Smooth muscle cell (in vitro differentiated cells): ENCODE measurements around the gene FOXP1. TPM values are rescaled to one million over a fixed set of nuclear protein-coding genes. Genes with fewer than 3 reads are reported as not detected.

Experiments
- DNase-seq: peaks from one replicate; lab custom pipeline; 2025; ENCODE audit not compliant: unreplicated experiment; lab: John Stamatoyannopoulos, UW
- H2AFZ ChIP-seq: fragments of 200-600 bp; sonication (generic); 2 replicates; pipeline ENCODE4 v1.6.0; 2016; ENCODE audit warnings: antibody characterized with exemption, low read depth, mild to moderate bottlenecking
- H3F3A ChIP-seq: fragments of 200-600 bp; sonication (generic); 2 replicates; pipeline ENCODE4 v1.6.0; 2017; ENCODE audit warnings: antibody characterized with exemption, low read depth
- H3K27ac ChIP-seq: fragments of 200-600 bp; sonication (generic); 2 replicates; pipeline ENCODE4 v1.5.1; 2016; ENCODE audit warnings: low read depth, mild to moderate bottlenecking
- H3K27me3 ChIP-seq: fragments of 200-600 bp; sonication (generic); 2 replicates; pipeline ENCODE4 v1.6.1; 2016; ENCODE audit warnings: low read depth, mild to moderate bottlenecking
- H3K36me3 ChIP-seq: fragments of 200-600 bp; sonication (generic); 2 replicates; pipeline ENCODE4 v1.5.1; 2016; ENCODE audit warnings: low read depth
- H3K4me1 ChIP-seq: fragments of 200-600 bp; sonication (generic); 2 replicates; pipeline ENCODE4 v1.5.1; 2016; ENCODE audit warnings: low read depth
- H3K4me2 ChIP-seq: fragments of 200-600 bp; sonication (generic); 2 replicates; pipeline ENCODE4 v1.6.0; 2016; ENCODE audit warnings: mild to moderate bottlenecking
- H3K4me3 ChIP-seq: fragments of 200-600 bp; sonication (generic); 2 replicates; pipeline ENCODE4 v1.5.1; 2016; ENCODE audit warnings: mild to moderate bottlenecking
- H3K79me2 ChIP-seq: fragments of 200-600 bp; sonication (generic); 2 replicates; pipeline ENCODE4 v1.6.0; 2016; ENCODE audit warnings: low read depth, mild to moderate bottlenecking
- H3K9ac ChIP-seq: fragments of 200-600 bp; sonication (generic); 2 replicates; pipeline ENCODE4 v1.6.0; 2016; ENCODE audit warnings: low read depth
- H3K9me3 ChIP-seq: fragments of 200-600 bp; sonication (generic); replicated peaks from 2 replicates; pipeline ENCODE4 v1.5.1; 2016; ENCODE audit warnings: low read depth
- H4K20me1 ChIP-seq: fragments of 200-600 bp; sonication (generic); 2 replicates; pipeline ENCODE4 v1.6.0; 2016; ENCODE audit warnings: low read depth
- CTCF ChIP-seq: fragments of 200-600 bp; sonication (generic); IDR thresholded peaks from 2 replicates; pipeline ENCODE4 v1.5.1; 2017; ENCODE audit warnings: borderline replicate concordance, mild to moderate bottlenecking, antibody characterized with exemption; ENCODE audit not compliant: insufficient read depth, poor library complexity, severe bottlenecking
- WGBS: methylation state at CpG from one replicate; pipeline ENCODE4 v1.1.7; 2016; ENCODE audit warnings: low lambda C conversion rate; 5-methylcytosine and 5-hydroxymethylcytosine counted together
- polyA plus RNA-seq: library from polyadenylated mRNA; unstranded; fragments of >200 nt; fragmentation: Nextera tagmentation; extraction: Ambion mirVana; gene quantifications from 2 replicates; pipeline ENCODE4 v1.2.1, GENCODE V29; 2016
- total RNA-seq: library from RNA; depleted of rRNA; stranded (reverse); fragments of >200 nt; gene quantifications from 2 replicates; pipeline ENCODE4 v1.2.3, GENCODE V29; 2014

FOXP1 gene
- total and polyA plus RNA-seq, 2 experiments from 2014 or later = 40.9 to 68.0 TPM

DNA sequence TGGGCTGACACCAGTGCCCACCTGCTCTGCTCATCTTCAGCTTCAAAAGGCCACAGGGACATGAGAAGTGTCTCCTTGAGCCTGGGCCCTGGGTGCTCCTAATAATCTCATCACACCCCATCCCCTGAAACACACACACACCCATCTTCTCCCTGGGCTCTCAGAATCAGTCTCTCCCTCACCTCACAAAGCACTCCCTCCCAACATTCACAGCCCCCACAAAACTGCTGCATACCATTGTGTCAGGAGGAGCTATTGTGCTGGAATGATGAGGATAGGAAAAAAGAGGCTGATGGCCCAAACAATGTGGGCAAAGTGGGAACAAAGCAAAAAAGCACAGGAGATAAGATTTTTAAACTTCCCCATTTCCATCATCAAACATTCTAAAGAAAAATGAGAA, 16.8 kb downstream of the FOXP1 start:
- no peaks in the 10 kb centered on the region for H3K9me3 ChIP-seq
- peaks cover 3% of the 10 kb centered on the region for H3K4me1 ChIP-seq
- H3K27ac ChIP-seq = no peak overlapping the region
- H3K27me3 ChIP-seq = no peaks in the 10 kb centered on the region
- H3K4me3 ChIP-seq = no peak overlapping the region
- no peak for DNase-seq
- H3K4me2 ChIP-seq = no peak overlapping the region
- H4K20me1 ChIP-seq = no peaks in the 10 kb centered on the region
- H3K79me2 ChIP-seq = peaks cover 47% of the 10 kb centered on the region
- peaks cover 3% of the 10 kb centered on the region for H3K36me3 ChIP-seq
- H2AFZ ChIP-seq = no peak overlapping the region
- no peak overlapping the region for H3K9ac ChIP-seq
- H3F3A ChIP-seq = no peaks in the 10 kb centered on the region
- no peak for TF ChIP-seq CTCF

- DNase-seq = no peak
- Histone ChIP-seq H3K9ac (no peak overlapping the region), H4K20me1 (no peaks in the 10 kb centered on the region), H3K4me3 (no peak overlapping the region), H3K27me3 (no peaks in the 10 kb centered on the region), H3K4me1 (peaks cover 3% of the 10 kb centered on the region), H2AFZ (no peak overlapping the region), H3F3A (no peaks in the 10 kb centered on the region), H3K36me3 (no peaks in the 10 kb centered on the region), H3K79me2 (peaks cover 41% of the 10 kb centered on the region), H3K27ac (no peak overlapping the region), H3K4me2 (no peak overlapping the region), H3K9me3 (no peaks in the 10 kb centered on the region)
- WGBS = 86% methylated on average over 8 of the region's 8 CpGs
- no peak for TF ChIP-seq CTCF
Observed at GRCh38 chr3:71565976-71566375, 17.6 kb downstream of the FOXP1 start.

DNA sequence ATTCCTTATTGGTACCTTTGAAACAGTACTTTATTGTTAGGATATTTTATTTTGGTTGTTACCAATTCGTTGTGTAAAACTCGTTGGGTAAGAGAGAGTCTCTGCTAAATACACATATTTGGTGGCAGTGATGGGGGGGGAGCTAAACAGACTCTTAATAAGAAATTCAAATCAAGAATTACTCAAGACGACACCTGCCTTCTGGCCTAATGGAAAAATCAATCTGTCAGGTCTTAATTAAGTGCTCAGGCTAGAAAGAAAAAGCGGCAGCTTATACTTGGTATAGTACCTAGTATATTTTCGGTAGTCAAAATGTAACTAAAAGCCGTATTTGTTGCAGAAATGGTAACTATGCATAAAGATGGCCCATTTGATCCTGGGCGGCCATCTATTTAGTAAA, 18.2 kb downstream of the FOXP1 start:
- TF ChIP-seq CTCF = no peak
- no peaks in the 10 kb centered on the region for H3K36me3 ChIP-seq

GRCh38 chr3:71564361-71564760, 19.2 kb downstream of the FOXP1 start:
- no peak for DNase-seq
- Histone ChIP-seq H4K20me1 (no peaks in the 10 kb centered on the region), H3K9me3 (no peaks in the 10 kb centered on the region)

More for the DNA sequence above, 18.2 kb downstream of the FOXP1 start:
- Histone ChIP-seq H3K9me3 (no peaks in the 10 kb centered on the region), H3K27ac (no peak overlapping the region), H4K20me1 (no peaks in the 10 kb centered on the region), H3K79me2 (peaks cover 34% of the 10 kb centered on the region), H3F3A (no peaks in the 10 kb centered on the region), H3K27me3 (no peaks in the 10 kb centered on the region), H3K4me3 (no peak overlapping the region), H3K4me1 (peaks cover 3% of the 10 kb centered on the region), H3K4me2 (no peak overlapping the region), H2AFZ (no peak overlapping the region), H3K9ac (no peak overlapping the region)
- no peak for DNase-seq
- WGBS = 95% methylated on average over 7 of the region's 7 CpGs

More at GRCh38 chr3:71564361-71564760, 19.2 kb downstream of the FOXP1 start:
- Histone ChIP-seq H3K9ac (no peak overlapping the region), H3K79me2 (peaks cover 30% of the 10 kb centered on the region), H3F3A (no peaks in the 10 kb centered on the region), H3K4me3 (no peak overlapping the region), H3K27ac (no peak overlapping the region), H3K27me3 (no peaks in the 10 kb centered on the region), H3K36me3 (no peaks in the 10 kb centered on the region), H3K4me1 (peaks cover 3% of the 10 kb centered on the region), H2AFZ (no peak overlapping the region), H3K4me2 (no peak overlapping the region)
- TF ChIP-seq CTCF = no peak
- WGBS = 91% methylated on average over 6 of the region's 6 CpGs
